BLaER1 (cell line): ENCODE data around the gene PPP1R14C.

Source experiments
- H3K27ac ChIP-seq: shearing (Covaris generic); formaldehyde crosslinking; 2 replicates; pipeline ENCODE4 v1.8.1; 2022
- H3K27me3 ChIP-seq: shearing (Covaris generic); formaldehyde crosslinking; 2 replicates; pipeline ENCODE4 v1.8.1; 2022
- H3K36me3 ChIP-seq: shearing (Covaris generic); formaldehyde crosslinking; 2 replicates; pipeline ENCODE4 v1.8.1; 2022
- H3K4me1 ChIP-seq: shearing (Covaris generic); formaldehyde crosslinking; 2 replicates; pipeline ENCODE4 v1.8.1; 2022
- H3K4me2 ChIP-seq: shearing (Covaris generic); formaldehyde crosslinking; 2 replicates; pipeline ENCODE4 v1.8.1; 2022
- H3K4me3 ChIP-seq: shearing (Covaris generic); formaldehyde crosslinking; 2 replicates; pipeline ENCODE4 v1.8.1; 2022
- H3K9ac ChIP-seq: shearing (Covaris generic); formaldehyde crosslinking; 2 replicates; pipeline ENCODE4 v1.8.1; 2022
- H3K9me3 ChIP-seq: shearing (Covaris generic); formaldehyde crosslinking; 2 replicates; pipeline ENCODE4 v1.8.1; 2022
- H4K20me1 ChIP-seq: shearing (Covaris generic); formaldehyde crosslinking; 2 replicates; pipeline ENCODE4 v1.8.1; 2022
- Cebpa-rat ChIP-seq: shearing (Covaris generic); IDR thresholded peaks from 2 replicates; pipeline ENCODE4 v1.8.1; 2022

The PPP1R14C gene

GRCh38 chr6:150118203-150118602 is 24.6 kb upstream of the PPP1R14C start:
- peaks cover 15% of the 10 kb centered on the region for H3K9me3 ChIP-seq
- TF ChIP-seq Cebpa-rat: no peak
- H3K9ac ChIP-seq: peak overlapping the region; percentile 57; the same call in 1 of the 2 replicates
- H3K4me3 ChIP-seq: no peak overlapping the region
- no peaks in the 10 kb centered on the region for H3K27me3 ChIP-seq
- no peaks in the 10 kb centered on the region for H3K36me3 ChIP-seq
- peak overlapping the region; percentile 94 for H3K4me2 ChIP-seq
- H3K27ac ChIP-seq: peak overlapping the region; percentile 83
- no peaks in the 10 kb centered on the region for H4K20me1 ChIP-seq
- H3K4me1 ChIP-seq: peaks cover 98% of the 10 kb centered on the region

- Histone ChIP-seq H3K9ac (peak overlapping the region; percentile 57), H3K9me3 (peaks cover 17% of the 10 kb centered on the region)
- no peak for TF ChIP-seq Cebpa-rat
These were observed 24.2 kb upstream of the PPP1R14C start for GRCh38 chr6:150118627-150119026.

GRCh38 chr6:150119173-150119572 is 23.7 kb upstream of the PPP1R14C start:
- Histone ChIP-seq H3K4me3 (peak overlapping the region; percentile 53; the same call in 1 of the 2 replicates), H4K20me1 (no peaks in the 10 kb centered on the region), H3K27ac (peak overlapping the region; percentile 83), H3K4me1 (peaks cover 98% of the 10 kb centered on the region), H3K9ac (peak overlapping the region; percentile 57), H3K9me3 (peaks cover 22% of the 10 kb centered on the region), H3K36me3 (no peaks in the 10 kb centered on the region), H3K4me2 (peak overlapping the region; percentile 94), H3K27me3 (no peaks in the 10 kb centered on the region)
- no peak for TF ChIP-seq Cebpa-rat

More at GRCh38 chr6:150118627-150119026, 24.2 kb upstream of the PPP1R14C start:
- H4K20me1 ChIP-seq: no peaks in the 10 kb centered on the region
- peak overlapping the region; percentile 94 for H3K4me2 ChIP-seq
- H3K4me1 ChIP-seq: peaks cover 98% of the 10 kb centered on the region
- no peaks in the 10 kb centered on the region for H3K36me3 ChIP-seq
- no peaks in the 10 kb centered on the region for H3K27me3 ChIP-seq
- H3K4me3 ChIP-seq: peak overlapping the region; percentile 53; the same call in 1 of the 2 replicates
- H3K27ac ChIP-seq: peak overlapping the region; percentile 83

- H3K4me3 ChIP-seq: 0 out of 2 replicates have a peak overlapping the region, but pooled peaks have one; percentile 8
- no peaks in the 10 kb centered on the region for H3K27me3 ChIP-seq
- no peaks in the 10 kb centered on the region for H4K20me1 ChIP-seq
- H3K36me3 ChIP-seq: no peaks in the 10 kb centered on the region
- H3K9ac ChIP-seq: no peak overlapping the region
- peak overlapping the region; percentile 31 for H3K4me2 ChIP-seq
- no peak for TF ChIP-seq Cebpa-rat
- H3K9me3 ChIP-seq: peaks cover 28% of the 10 kb centered on the region
- peaks cover 57% of the 10 kb centered on the region for H3K4me1 ChIP-seq
- no peak overlapping the region for H3K27ac ChIP-seq
These were observed 19.2 kb upstream of the PPP1R14C start for GRCh38 chr6:150123645-150124044.

GRCh38 chr6:150124235-150124634 is 18.6 kb upstream of the PPP1R14C start:
- Histone ChIP-seq H3K27me3 (no peaks in the 10 kb centered on the region), H3K36me3 (no peaks in the 10 kb centered on the region), H3K9ac (no peak overlapping the region), H4K20me1 (no peaks in the 10 kb centered on the region), H3K4me1 (peaks cover 51% of the 10 kb centered on the region), H3K4me3 (0 out of 2 replicates have a peak overlapping the region, but pooled peaks have one; percentile 8), H3K4me2 (peak overlapping the region; percentile 31), H3K9me3 (peaks cover 28% of the 10 kb centered on the region), H3K27ac (no peak overlapping the region)
- no peak for TF ChIP-seq Cebpa-rat

GRCh38 chr6:150126641-150127291 is 16.1 kb upstream of the PPP1R14C start:
- H3K9me3 ChIP-seq: peaks cover 28% of the 10 kb centered on the region
- no peaks in the 10 kb centered on the region for H3K27me3 ChIP-seq
- no peak overlapping the region for H3K27ac ChIP-seq
- no peaks in the 10 kb centered on the region for H4K20me1 ChIP-seq
- H3K9ac ChIP-seq: no peak overlapping the region
- peaks cover 44% of the 10 kb centered on the region for H3K4me1 ChIP-seq
- TF ChIP-seq Cebpa-rat: no peak
- H3K4me3 ChIP-seq: no peak overlapping the region
- no peaks in the 10 kb centered on the region for H3K36me3 ChIP-seq
- H3K4me2 ChIP-seq: no peak overlapping the region

- Histone ChIP-seq H3K4me1 (peaks cover 33% of the 10 kb centered on the region), H3K27ac (no peak overlapping the region), H3K27me3 (no peaks in the 10 kb centered on the region), H3K9me3 (peaks cover 28% of the 10 kb centered on the region), H3K36me3 (no peaks in the 10 kb centered on the region), H3K9ac (no peak overlapping the region), H4K20me1 (no peaks in the 10 kb centered on the region), H3K4me2 (no peak overlapping the region), H3K4me3 (no peak overlapping the region)
- TF ChIP-seq Cebpa-rat: no peak
These were observed 14.4 kb upstream of the PPP1R14C start for GRCh38 chr6:150128425-150128824.

- H3K27ac ChIP-seq: no peak overlapping the region
- TF ChIP-seq Cebpa-rat: no peak
- H3K4me2 ChIP-seq: no peak overlapping the region
- H3K9me3 ChIP-seq: peaks cover 14% of the 10 kb centered on the region
- no peak overlapping the region for H3K9ac ChIP-seq
- H3K27me3 ChIP-seq: no peaks in the 10 kb centered on the region
- H3K36me3 ChIP-seq: no peaks in the 10 kb centered on the region
- no peak overlapping the region for H3K4me3 ChIP-seq
- H4K20me1 ChIP-seq: no peaks in the 10 kb centered on the region
- H3K4me1 ChIP-seq: peaks cover 37% of the 10 kb centered on the region
These were observed 13.0 kb upstream of the PPP1R14C start for GRCh38 chr6:150129616-150130505.

GRCh38 chr6:150133686-150134085 is 9.2 kb upstream of the PPP1R14C start:
- Histone ChIP-seq H4K20me1 (no peaks in the 10 kb centered on the region), H3K4me3 (no peak overlapping the region), H3K4me1 (peaks cover 44% of the 10 kb centered on the region), H3K27ac (no peak overlapping the region), H3K36me3 (no peaks in the 10 kb centered on the region), H3K9me3 (peaks cover 31% of the 10 kb centered on the region), H3K4me2 (peak overlapping the region; percentile 47), H3K9ac (no peak overlapping the region), H3K27me3 (no peaks in the 10 kb centered on the region)
- TF ChIP-seq Cebpa-rat: no peak
